RPMI8226 (cell line): Measurements from ENCODE around the gene FXYD6.
"Not testable (repeated sequence)": the region's sequence is repeated elsewhere in the genome, so short reads cannot be mapped to it uniquely, and the experiment has no call there.

Experiments used
- DNase-seq: peaks from one replicate; pipeline ENCODE4 v3.0.0-alpha.2; 2015

The FXYD6 gene, protein sequence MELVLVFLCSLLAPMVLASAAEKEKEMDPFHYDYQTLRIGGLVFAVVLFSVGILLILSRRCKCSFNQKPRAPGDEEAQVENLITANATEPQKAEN

DNA sequence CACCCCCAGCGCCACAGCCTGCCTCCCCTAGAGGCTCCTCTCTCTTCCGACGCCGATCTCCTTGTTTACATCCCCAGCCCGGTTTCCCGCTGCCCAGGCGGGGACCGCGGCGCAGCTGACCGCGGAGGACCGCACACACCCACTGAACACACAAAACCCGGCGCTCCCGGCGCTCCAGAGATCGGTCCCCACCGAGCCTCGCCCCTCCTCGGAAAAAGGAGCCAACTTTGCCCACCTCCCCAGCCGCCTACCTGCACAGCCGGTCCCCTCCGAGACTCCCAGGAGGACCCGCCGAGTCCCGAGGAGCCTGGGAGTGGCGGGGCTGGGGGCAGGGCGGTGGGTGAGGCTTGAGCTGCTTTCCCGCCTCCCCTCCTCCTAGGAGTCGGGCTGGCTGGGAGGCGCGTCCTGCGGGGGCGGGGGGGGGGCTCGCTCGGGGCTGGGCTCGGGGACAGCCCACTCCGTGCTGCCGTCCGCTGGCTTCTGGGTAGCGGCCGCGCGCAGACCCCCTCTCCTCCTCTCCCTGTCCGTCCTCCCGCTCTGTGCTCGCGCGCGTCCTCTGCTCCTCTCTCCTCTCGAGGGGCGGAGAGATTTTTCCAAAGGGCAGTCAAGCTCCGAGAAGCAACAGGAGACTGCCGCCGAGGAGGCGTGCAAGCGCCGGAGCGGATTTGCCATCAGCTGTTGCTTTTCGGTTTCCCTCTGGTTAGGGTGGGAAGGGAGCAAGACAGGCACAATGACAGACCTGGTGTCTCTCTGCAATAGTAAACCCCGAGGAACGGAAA, at the start of gene FXYD6:
FXYD6 (minus strand) TSS at position 318 of the 779 bp plus-strand sequence. CDS start 33,882 bp downstream, outside the sequence.
- no peak for DNase-seq

DNA sequence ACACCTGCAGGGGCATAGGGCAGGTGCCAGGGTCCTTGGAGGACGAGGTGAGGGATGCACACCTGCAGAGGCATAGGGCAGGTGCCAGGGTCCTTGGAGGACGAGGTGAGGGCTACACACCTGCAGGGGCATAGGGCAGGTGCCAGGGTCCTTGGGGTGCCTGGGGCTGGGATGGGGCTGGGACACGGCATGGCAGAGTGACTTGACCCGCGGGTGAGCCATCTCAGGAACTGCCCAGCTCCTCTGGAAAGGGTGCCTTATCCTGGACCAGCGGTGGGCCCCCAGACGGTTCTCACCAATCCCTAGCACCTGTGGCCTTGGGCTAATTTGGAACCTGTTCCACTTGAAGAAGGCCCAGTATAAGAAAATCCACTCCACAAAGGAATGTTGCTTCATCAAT, 49.7 kb upstream of the FXYD6 start:
- not testable (repeated sequence) for DNase-seq

DNA sequence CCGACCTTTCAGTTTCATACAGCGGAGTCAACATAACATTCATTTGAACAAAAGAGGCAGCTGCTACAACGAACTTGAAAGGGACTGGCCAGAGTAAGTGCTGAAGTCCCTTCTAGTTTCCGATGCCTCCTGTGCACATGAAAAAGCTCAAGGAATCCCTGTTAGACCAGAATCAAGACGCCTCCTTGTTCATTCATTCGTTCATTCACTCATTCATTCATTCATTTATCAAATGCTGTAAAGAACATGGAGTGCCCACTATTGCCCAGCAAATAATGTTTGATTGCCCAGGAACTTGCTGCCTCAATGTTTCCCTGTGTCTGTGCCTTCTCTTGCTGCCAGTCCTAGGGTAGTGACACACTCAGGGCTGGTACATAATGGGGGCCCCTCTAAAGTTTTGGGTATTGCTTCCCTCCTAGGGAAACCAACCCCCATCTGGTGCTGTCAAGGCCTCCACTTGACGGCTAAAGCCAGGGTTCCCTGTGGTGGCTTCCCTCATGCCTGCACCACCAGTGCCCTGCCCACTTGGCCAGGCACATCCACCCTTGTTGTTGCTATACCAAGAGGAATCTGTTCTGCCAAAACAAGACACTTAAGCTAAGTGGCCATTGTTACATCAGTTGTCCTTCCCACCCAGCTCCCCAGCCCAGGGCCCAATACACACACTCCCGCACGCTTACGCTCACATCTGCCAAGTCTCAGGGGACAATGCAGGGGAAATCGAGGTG, 48.9 kb upstream of the FXYD6 start:
- DNase-seq = no peak

DNA sequence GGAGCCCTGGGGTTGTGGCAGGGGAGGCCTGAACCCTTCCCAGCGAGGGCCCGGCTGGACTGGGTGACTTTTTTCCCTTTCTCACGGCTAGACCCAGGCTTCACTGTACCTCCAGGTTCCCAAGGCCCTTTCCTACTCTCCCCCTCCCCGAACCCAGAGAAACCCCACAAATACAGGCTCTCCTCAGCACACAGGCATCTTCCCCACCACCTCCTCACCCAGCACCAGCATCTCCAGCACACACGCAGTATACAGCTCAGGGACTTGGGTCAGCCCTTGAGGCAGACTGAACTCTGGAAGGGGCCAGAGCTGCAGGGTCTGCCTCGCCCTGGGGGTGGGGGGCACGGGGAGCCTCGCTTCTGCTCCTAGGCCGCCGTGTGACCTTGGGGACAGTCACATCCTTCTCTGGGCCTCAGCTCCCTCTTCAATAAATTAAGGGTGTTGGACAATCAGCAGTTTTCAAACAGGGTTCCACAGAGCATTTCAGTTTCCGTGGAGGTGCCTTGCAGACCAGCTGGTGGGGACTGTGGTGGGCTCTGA, 48.2 kb upstream of the FXYD6 start:
- no peak for DNase-seq

DNA sequence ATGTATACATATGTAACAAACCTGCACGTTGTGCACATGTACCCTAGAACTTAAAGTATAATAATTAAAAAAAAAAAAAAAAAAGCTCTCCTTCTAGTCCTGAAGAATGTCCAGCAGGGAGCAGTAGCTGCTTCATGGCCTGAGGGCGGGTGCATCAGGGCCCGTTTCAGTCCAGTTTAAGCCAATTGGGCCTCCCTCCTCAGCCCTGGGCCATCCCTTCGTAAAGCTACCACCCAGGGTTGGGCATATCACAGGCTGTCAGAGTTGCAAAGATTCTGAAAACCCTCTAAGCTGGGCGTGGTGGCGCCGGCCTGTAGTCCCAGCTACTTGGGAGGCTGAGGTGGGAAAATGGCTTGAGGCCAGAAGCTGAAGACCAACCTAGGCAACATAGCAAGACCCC, 47.3 kb upstream of the FXYD6 start:
- no peak for DNase-seq

DNA sequence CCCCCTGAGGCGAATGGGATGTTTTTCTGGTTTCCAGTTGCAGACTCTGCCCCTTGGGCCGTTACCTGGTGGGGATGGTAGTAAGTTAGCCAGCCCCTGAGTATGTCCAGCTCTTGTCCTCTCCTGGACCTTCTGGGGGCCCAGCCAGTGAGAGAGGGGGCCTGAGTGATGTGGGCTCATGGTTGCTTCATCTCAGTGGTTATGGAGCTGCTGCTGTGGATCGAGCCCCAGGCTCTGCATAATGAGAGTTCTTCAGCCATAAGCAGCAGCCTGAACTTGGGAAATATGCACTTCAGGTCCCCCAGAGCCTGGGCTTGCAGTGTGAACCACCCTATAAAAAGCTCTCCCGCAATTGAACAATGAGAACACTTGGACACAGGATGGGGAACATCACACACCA, 46.8 kb upstream of the FXYD6 start:
- DNase-seq = no peak

DNA sequence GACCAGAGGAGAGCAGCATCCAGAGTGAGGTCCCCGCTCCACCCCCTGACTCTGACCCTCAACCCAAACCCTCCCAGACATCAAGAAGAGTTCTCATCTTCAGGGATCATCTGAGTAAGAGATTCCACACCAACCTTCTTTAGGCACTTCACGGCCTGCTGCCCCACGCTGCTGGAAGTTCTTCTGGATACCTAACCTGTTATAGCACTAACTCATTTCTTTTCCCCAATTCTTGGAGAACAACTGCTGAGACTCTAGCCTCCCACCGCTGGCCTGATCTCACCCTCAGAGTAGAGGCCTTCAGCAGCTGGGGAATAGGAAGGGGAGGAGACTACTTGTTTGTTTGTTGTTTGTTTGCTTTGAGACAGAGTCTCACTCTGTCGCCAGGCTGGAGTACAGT, 45.4 kb upstream of the FXYD6 start:
- no peak for DNase-seq

DNA sequence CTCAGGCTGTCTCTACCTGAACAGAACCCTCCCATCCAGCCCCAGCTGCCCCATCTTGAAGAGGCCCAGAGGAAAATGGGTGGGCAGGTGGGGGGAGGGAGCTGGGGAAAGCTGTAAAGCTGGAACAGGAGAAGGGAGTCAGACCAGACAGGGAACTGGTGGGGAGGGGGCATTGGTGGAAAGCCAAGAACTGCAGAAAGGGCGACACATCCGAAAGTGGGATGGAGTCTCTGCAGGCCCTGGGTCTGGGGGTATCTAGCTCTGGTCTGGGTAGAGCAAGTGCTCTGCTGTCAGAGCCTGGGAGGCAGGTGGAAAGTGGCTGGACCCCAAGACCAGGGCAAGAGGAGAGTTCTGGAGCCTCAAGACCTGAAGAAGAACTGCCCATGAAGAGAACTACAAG, 45.0 kb upstream of the FXYD6 start:
- no peak for DNase-seq

DNA sequence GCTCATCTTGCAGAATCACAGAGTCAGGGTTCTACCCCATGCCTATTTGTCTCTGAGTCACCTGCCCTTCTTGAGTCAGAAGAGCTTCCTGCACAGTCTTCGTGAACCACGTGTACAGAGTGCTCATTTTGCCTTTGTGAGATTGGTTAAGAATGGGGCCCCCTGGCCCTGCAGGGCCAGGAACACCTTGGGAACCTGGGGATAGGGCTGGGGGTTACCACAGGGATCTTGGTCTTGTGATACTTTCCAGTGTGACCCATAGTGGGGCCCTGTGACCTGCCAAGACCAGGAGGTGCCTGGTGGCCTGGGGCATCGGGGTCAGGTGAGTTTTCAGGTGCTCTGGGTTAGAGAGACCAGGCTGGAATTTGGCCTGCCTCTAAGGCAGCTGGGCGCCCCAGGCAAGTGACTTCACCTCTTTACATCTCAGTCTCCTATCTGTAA, 43.3 kb upstream of the FXYD6 start:
- DNase-seq = no peak

DNA sequence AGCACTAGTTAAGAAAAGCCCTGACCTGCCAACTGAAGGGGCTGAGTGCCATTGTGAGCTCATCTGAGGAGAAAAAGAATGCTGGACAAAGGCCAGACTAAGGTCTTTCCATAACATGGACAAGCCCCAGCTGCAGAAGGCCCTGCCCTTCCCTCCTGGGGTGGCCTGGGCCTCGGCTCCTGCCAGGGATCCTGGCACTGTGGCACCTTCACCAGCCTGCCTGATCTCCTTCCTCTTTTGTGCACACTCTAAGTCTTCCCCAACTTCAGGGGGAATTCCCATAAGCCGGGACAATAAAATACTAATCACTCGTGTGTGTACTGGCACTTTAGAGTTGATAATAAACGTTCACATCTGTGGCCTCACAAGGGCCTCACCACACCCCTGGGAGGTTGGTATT, 42.9 kb upstream of the FXYD6 start:
- DNase-seq = no peak

DNA sequence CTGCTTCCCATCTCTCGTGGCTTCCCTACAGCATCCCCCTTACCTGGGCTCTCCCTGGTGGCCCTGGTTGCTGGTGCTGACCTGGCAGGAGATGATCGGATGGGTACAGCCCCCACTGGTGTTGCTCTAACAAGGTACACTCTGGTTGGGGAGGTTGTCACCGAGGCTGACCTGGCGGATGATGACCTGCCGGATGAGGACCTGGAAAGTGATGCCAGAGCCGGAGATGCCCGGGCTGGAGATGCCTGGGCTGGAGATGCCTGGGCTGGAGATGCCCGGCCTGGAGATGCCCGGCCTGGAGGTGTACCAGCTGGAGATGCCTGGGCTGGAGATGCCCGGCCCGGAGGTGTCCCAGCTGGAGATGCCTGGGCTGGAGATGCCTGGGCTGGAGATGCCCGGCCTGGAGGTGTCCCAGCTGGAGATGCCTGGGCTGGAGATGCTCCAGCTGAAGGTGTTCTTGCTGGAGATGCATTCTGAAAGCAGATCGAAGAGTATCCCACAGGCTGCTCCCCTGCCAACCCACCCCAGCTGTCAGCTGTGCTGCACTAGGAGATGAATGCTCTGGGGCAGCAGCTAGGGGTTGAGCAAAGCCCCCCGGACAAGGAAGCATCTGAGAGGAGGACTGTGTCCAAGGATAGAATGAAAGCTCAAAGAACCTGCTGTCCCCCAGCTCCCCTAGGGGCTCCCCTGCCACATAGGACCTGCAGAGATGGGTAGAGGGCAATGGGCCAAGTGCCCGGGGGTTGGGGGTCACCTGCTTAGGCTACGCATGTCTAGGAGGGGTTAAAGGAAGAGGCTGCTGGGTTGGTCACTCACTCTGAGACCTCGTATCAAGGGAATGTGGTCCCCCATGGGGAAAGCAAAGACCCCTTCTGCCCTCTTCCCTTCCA, 42.2 kb upstream of the FXYD6 start:
- no peak for DNase-seq

DNA sequence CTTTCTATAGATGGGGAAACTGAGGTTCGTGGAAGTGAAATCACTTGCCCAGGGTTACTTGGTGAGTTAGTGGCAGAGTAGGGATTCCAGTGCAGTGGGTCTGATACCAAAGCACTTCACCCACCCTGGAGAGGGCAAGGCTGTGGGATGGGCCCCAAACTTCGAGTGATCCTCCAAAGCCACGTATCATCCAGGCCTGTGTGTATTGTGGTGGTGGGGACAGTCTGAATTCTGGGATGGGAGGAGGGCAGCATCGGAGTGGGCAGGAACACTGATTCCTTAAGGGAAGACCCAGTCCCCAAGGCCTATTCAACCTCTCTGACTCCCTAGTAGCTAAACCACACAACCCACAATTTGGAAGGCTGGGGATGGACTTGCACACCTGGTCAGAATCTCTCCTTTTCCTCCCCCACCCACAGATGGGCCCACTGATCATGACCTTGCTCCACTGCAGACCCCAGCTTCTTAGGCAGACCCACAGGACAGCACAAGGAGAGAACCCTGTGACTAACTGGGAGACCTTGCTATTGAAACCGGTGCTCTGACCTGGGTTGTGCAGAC, 41.2 kb upstream of the FXYD6 start:
- no peak for DNase-seq

DNA sequence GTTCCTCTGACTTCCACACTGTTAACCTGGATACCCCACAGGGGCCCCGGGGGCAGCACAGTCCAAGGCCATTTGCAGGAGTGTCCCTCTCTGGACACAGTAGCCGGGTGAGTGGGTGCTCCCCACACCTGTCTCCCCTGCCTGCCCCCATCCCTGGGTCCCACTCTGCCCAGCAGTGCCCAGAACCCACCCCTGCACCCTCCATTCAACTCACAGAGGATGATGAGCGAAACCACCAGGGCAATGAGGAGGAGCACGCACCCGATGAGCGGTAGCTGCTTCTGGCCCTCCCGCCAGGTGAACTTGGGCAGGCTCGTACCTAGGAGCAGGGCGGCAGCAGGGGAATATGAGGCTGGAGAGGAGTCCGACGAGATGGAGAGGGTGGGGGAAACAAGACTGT, 40.5 kb upstream of the FXYD6 start:
- DNase-seq = no peak

DNA sequence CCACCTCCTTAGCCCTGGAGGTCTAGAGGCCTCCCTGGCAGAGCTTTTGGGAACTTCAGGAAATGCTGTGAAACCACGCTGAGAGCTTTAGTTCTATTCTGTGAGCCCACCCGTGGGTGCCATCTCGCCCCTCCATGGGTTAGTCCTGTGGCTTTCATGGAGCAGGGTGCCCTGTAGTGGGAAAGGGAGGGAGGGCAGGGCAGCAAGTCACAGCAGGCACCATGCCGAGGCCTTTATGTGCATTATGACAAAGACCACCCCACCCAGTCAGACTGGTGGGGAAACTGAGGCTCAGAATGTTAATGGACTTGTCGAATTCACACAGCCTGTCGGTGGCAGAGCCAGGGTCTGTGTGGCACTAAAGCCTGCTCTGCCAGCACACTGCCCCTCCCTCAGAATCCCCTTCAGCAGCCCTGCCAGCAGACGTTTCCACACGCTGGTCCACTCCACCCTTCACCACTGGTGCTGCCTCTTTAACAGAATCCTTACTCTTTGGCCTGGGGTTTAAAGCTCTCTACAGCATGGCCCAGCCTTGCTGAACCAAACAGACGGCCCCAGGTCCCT, 39.3 kb upstream of the FXYD6 start:
- no peak for DNase-seq

DNA sequence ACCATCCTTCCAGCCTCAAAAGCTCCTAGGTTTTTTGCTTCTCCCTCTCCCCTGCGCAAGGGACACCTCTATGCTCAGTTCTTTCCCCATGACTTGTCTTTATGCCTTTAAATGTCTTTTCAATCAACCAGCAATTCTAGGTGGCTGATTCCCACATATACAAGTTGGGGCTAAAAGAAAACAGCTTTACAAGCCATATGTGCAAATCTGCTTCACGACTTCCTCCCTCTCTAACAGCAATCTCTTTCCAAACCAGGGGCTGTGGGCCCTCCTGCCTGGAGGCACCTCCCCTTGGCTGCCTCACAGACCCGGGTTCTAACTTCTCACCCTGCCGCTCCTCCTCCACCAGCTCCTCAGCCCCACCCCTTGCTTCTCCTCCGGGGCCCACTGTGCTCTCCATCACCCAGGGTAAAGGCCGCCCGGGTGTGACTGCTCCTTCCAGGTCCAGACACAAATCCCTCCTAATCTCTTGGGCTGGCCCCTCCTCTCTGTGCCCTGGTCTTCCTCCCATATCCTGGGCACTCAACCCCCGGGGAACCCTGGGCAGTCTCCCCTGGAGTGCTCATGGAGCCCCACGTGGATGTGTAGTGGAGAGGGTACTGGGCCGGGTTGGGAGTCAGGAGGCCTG, 38.6 kb upstream of the FXYD6 start:
- DNase-seq = no peak

DNA sequence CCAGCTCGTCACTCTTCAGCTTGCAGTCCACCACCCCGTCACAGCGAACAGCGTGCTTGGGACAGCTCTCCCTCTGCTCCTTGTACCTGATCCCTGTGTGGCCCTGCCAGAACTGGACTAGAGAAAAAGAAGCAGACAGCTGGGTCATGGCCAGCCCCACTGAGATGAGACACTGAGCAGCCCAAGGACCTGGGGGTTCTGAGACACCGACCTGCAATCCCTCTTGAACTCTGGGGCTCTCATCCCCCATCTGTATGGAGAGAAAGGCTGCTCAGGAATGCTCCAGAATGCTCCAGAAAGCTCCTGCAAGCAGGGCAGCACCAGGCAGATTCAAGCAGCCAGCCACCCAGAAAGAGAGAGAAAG, 37.9 kb upstream of the FXYD6 start:
- no peak for DNase-seq

DNA sequence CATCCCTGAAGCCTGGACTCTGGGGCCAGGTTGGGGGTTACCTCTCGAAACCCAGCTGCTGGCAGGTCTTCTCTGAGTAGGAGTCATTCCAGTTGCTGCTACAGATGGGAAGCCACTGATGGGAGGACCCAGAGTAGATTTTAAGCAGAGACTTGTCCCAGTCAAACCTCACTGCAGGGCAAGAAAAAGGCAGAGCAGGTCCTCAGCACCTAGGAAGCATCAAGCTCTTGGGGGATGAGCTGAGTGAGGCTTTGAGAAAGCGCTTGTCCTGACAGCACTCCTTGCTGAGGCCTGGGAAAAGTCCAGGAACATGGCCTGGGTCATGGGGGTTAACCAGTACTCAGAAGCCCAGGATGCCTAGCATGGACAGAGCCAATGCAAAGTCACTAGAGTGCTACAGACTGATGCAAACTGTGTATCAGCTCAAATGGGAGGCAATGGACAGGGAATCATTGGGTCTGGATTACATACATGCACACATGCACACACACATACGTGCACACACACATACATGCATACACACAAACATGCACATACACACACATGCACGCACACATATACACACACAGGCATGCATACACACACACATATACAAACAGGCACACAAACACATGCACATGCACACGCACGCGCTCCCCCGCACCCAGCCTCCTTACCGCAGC, 37.4 kb upstream of the FXYD6 start:
- no peak for DNase-seq

DNA sequence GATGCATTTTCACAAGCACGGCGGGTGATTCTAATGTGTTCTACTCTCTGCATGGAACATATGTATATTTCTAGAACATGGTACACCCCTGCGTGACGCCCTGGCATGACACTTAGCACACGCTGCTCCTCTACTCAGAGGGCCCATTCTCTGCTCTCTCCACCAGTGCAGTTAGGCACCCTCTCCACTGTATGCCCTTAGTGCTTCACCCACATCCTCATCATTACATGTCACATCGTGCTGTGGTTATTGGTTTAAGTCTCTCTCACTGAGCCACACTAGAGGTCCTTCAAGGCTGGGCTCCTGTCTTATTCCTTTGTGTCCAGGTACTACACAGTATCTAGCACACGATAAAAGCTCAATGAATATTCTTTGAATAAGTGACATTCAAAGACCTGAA, 36.0 kb upstream of the FXYD6 start:
- DNase-seq = no peak

DNA sequence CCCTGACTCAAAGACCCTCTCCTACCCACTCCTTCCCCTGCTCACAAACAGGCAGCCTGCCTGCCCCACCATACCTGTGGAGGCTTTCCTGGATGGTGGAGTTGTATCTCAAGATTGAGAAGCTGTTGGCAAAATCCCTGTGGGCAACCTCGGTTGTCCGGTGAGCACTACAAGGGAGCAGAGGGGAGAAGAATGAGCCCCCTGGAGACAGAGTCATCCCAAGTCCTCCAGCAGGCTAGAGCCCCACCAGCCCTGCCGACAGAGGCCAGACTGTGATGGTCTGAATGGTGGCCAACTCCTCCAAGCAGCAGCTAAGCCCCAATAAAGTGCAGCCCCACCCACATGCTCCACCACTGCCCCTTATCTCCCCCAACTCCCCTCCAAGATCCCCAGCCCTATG, 35.2 kb upstream of the FXYD6 start:
- no peak for DNase-seq

DNA sequence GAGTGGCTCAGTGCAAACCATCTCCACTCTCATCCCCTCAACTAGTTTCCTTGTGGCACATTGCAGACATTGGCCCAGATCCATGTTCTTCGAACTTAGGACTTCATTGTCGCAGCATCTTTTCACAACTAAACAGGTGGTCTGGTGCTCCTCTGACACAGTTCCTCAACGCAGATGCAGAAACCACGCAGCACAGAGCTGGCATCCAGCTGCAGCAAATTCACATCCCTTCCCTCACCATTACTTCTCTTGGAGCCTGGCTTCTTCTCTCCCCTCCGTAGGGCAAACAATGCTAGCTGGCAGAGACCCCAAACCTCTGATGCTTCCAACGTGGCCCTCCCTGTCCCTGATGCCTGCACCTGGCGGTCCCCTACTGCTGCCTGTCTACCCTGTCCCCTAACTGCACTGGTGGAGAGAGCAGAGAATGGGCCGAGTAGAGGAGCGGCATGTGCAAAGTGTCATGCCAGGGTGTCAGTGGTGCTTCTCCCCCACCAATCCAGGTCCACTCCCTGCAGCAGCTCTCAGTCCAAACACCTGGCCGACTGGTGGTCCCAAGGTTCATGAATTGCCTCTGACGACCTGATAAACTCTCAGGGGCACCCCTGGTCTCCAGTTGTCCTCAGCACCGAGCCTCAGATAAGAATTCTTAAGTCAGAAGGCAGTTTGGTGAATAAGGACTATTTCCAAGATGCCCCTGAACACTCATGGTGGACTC, 34.6 kb upstream of the FXYD6 start:
- no peak for DNase-seq

DNA sequence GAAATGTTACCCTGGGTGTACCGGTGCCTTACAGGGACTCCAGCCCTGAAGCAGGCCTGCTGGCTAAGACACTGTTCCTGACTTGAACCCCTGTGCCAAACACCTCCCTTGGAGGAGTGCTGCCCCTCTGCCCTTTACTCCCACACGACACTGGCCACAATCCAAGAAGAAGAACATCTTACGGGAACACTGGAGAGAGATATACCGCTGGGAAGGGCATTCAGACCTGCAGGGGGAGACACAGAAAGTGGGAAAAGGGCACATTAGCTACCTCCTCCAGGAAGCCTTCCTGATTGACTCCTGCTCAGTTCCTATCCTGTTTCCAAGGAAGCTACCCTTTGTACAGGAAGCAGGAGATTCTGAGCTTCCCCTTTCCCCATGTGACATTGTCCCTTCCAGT, 34.1 kb upstream of the FXYD6 start:
- no peak for DNase-seq
